ENCODE measurements around the gene NDST1. TPM values are rescaled to one million over a fixed set of nuclear protein-coding genes. Genes with fewer than 3 reads are reported as not detected.
A peak's percentile ranks its signal among the peaks of the same experiment; 100 is the strongest.

The NDST1 gene
- total RNA-seq, 2 experiments from 2014 or later, result 2.9 to 3.3 TPM

DNA sequence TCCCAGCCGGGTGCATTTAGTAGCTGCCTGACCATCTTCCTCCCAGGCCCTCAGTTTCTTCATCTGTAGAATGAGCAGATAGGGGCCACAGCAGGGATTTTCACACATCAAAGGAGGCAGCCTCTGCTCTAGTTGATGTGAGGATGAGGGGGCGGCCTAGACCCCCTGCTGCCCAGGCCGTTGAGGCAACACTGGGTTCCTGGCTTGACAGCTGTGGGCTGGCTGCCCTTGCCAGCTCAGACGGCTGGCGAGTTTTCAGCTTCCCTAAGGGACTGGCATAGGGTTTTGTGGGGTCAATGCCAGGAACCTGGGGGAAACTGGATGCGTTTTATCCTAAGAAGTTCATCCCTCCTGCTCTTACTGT is 49.6 kb downstream of the NDST1 start:
- TF ChIP-seq, protein P1, sequence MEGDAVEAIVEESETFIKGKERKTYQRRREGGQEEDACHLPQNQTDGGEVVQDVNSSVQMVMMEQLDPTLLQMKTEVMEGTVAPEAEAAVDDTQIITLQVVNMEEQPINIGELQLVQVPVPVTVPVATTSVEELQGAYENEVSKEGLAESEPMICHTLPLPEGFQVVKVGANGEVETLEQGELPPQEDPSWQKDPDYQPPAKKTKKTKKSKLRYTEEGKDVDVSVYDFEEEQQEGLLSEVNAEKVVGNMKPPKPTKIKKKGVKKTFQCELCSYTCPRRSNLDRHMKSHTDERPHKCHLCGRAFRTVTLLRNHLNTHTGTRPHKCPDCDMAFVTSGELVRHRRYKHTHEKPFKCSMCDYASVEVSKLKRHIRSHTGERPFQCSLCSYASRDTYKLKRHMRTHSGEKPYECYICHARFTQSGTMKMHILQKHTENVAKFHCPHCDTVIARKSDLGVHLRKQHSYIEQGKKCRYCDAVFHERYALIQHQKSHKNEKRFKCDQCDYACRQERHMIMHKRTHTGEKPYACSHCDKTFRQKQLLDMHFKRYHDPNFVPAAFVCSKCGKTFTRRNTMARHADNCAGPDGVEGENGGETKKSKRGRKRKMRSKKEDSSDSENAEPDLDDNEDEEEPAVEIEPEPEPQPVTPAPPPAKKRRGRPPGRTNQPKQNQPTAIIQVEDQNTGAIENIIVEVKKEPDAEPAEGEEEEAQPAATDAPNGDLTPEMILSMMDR (IDR thresholded peaks at IDR 0.05), result no peak
- intact Hi-C loops (cut with micrococcal nuclease), result no loop called here
- H3K4me1 Mint-ChIP-seq (ENCODE audit: low read depth), result no peaks in the 10 kb centered on the region
- H3K36me3 Mint-ChIP-seq (ENCODE audit: low read depth), result no peaks in the 10 kb centered on the region
- ChIA-PET POLR2A (no interaction called here), CTCF (interaction anchor here (0.6 to 6.8 kb wide), 5 partner anchors 13 to 290 kb away, joined by 3 to 50 read pairs (median 3); partner anchors contain the start of gene IRGM)
- no peaks in the 10 kb centered on the region for H3K27me3 Mint-ChIP-seq
- H3K9me3 Mint-ChIP-seq, result no peaks in the 10 kb centered on the region
- no peak overlapping the region for H3K4me3 Mint-ChIP-seq
- DNase-seq (no peak), ATAC-seq (no peak)
- H3K27ac Mint-ChIP-seq, result no peak overlapping the region

DNA sequence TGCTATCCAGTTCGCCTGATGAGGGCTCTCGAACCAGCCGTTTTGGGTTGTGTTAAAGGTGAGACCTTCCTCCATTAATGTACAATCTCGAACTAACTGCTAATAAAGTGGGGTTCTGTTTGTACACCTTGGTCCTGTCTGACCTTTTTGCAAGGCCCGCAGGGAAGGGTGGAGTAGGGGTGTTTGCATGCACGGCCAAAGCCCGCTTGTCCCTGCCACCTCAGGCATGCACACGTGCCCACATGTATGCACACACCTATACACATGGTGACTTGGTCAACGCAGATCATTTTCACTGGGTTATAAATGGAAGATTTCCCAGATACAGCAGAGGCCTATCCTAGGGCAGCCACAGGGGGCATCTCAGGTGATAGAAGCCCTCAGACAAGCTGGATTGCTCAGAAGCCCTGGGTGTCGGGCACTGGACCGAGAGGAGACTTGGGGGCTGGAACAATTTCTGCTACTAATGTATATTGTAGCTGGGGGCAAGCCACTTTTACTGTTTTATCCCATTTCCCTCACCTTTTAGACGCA is 50.2 kb downstream of the NDST1 start:
- POLR2A ChIA-PET, result no interaction called here
- H3K27ac Mint-ChIP-seq, result no peak overlapping the region
- CTCF ChIA-PET, result interaction anchor here (1.0 to 6.8 kb wide), 6 partner anchors 13 to 289 kb away, joined by 3 to 50 read pairs (median 20); partner anchors contain the start of genes IRGM and RBM22
- no peaks in the 10 kb centered on the region for H3K36me3 Mint-ChIP-seq (ENCODE audit: low read depth)
- TF ChIP-seq, protein P1 (IDR thresholded peaks at IDR 0.05), result no peak
- H3K9me3 Mint-ChIP-seq, result no peaks in the 10 kb centered on the region
- no peaks in the 10 kb centered on the region for H3K4me1 Mint-ChIP-seq (ENCODE audit: low read depth)
- intact Hi-C loops (cut with micrococcal nuclease), result no loop called here
- H3K27me3 Mint-ChIP-seq, result peaks cover 2% of the 10 kb centered on the region
- ATAC-seq, result no peak
- H3K4me3 Mint-ChIP-seq, result no peak overlapping the region
- DNase-seq, result no peak

DNA sequence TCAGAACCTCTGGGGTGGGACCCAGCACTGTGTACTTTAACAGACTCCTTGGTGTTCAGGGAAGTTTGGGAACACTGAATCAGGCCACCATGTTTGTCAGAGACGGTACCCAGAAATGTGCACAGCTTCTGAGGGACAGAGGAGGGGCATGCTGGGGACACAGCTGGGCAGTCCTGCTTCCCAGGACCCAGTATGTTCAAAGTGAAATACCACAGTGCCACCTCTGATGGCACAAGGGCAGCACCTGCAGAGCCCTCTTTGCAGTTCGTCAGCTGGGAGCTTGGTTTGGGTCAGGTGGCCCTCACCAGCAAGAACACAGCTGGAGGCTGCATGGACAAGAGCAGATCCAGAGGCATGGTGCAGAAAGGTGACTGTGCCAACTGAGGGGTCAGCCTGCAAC is 51.2 kb downstream of the NDST1 start:
- TF ChIP-seq, protein P1 (IDR thresholded peaks at IDR 0.05), result no peak
- Mint-ChIP-seq H3K36me3 (ENCODE audit: low read depth) (no peaks in the 10 kb centered on the region), H3K4me3 (no peak overlapping the region), H3K27ac (no peak overlapping the region), H3K27me3 (peaks cover 2% of the 10 kb centered on the region), H3K4me1 (ENCODE audit: low read depth) (no peaks in the 10 kb centered on the region), H3K9me3 (no peaks in the 10 kb centered on the region)
- DNase-seq (no peak), ATAC-seq (no peak)
- intact Hi-C loops (cut with micrococcal nuclease), result no loop called here
- CTCF ChIA-PET, result interaction anchor here (0.7 to 6.8 kb wide), 14 partner anchors 10 to 288 kb away, joined by 3 to 50 read pairs (median 9); partner anchors contain the start of genes IRGM, RBM22 and SMIM3
- POLR2A ChIA-PET, result no interaction called here

DNA sequence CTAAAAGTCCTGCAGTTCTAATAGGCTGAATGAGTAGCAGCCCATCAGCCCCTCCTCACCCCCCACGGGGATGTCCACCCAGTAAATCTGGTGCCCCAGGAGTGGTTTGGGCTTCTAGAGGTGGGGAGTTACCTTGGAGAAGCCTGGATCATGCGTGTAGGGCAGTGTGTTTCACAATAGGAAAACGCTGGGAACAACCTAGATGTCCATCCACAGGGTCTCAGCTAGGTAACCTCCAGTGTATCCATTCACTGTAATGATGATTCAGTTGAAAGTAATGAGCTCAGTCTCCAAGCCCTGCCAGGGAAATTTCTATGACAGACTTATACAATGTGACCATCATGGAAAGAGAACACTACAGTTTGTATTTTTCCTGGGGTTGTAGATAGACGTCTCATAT is 51.8 kb downstream of the NDST1 start:
- H3K27ac Mint-ChIP-seq, result no peak overlapping the region
- intact Hi-C loops (cut with micrococcal nuclease), result loop anchor here (2.0 to 10.0 kb wide), 3 partner anchors 99 to 287 kb away; partner anchors contain the start of gene IRGM
- H3K9me3 Mint-ChIP-seq, result no peaks in the 10 kb centered on the region
- CTCF ChIA-PET, result interaction anchor here (0.7 to 6.8 kb wide), 28 partner anchors 9 to 682 kb away, joined by 3 to 50 read pairs (median 4); partner anchors contain the start of genes IRGM, RBM22 and SMIM3
- POLR2A ChIA-PET, result no interaction called here
- DNase-seq (no peak), ATAC-seq (no peak)
- no peak overlapping the region for H3K4me3 Mint-ChIP-seq
- peaks cover 2% of the 10 kb centered on the region for H3K27me3 Mint-ChIP-seq
- TF ChIP-seq, protein P1 (IDR thresholded peaks at IDR 0.05), result no peak
- H3K36me3 Mint-ChIP-seq (ENCODE audit: low read depth), result no peaks in the 10 kb centered on the region
- no peaks in the 10 kb centered on the region for H3K4me1 Mint-ChIP-seq (ENCODE audit: low read depth)

DNA sequence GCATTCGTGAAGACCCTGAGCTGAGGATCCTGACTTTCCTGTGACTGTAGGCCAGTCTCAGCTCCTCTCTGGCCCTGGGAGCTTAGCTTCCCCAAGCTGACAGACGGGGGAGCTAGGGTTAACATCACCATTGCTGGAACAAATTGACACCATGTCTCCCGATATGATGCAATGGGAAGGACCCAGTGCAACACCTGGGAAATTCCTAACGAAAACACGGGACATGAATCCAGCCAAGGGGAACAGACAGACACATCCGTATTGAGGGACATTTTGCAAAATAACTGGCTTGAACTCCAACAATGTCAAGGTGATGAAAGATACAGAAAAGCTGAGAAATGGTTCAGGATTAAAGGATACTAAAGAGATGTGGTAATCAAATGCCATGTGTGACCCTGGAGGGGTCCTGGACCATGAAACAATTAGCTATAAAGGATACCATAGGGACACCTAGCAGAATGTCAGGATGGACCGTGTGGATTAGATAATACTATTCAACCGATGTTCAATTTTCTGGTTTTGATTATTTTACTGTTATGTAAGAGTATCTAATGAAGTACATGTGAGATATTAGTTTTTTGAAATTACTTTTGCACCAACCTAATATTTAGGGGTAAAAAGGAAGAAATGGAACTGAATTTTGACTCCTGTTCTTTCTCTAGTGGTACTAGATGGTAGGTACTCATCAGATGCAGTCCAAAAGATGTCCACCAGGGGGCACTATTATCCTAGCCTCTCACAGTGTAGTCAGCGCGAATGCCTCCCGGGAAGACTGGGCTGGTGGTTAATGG is 52.7 kb downstream of the NDST1 start:
- TF ChIP-seq, protein P1 (IDR thresholded peaks at IDR 0.05), result peak; percentile 92
- POLR2A ChIA-PET, result no interaction called here
- no peaks in the 10 kb centered on the region for H3K9me3 Mint-ChIP-seq
- H3K4me3 Mint-ChIP-seq, result no peak overlapping the region
- ATAC-seq (peak; percentile 96), DNase-seq (peak; percentile 94)
- H3K27ac Mint-ChIP-seq, result no peak overlapping the region
- H3K27me3 Mint-ChIP-seq, result peaks cover 2% of the 10 kb centered on the region
- CTCF ChIA-PET, result interaction anchor here (0.6 to 6.8 kb wide), 41 partner anchors 9 to 681 kb away, joined by 3 to 50 read pairs (median 3); partner anchors contain the start of genes IRGM, MYOZ3, RBM22 and SMIM3
- no peaks in the 10 kb centered on the region for H3K36me3 Mint-ChIP-seq (ENCODE audit: low read depth)
- intact Hi-C loops (cut with micrococcal nuclease), result loop anchor here (2.0 to 10.0 kb wide), 3 partner anchors 98 to 286 kb away; partner anchors contain the start of gene IRGM
- no peaks in the 10 kb centered on the region for H3K4me1 Mint-ChIP-seq (ENCODE audit: low read depth)

Measured in activated CD8-positive, alpha-beta T cell treated with anti-CD3 and anti-CD28 coated beads for 36 hours (primary cell).